IMR-90 (cell line): ENCODE data around the gene MEF2B. TPM values are rescaled to one million over a fixed set of nuclear protein-coding genes. Genes with fewer than 3 reads are reported as not detected.

Experiments used
- ATAC-seq: fragments of 200-7000 bp; cut with Tn5 transposase; 2 replicates; pipeline ENCODE4 v1.9.1; 2020; ENCODE audit warnings: low read depth, mild to moderate bottlenecking, moderate library complexity
- BruUV-seq: library from RNA; stranded (reverse); fragments of 400-500 nt; replicated peaks from 2 replicates; lab custom pipeline; 2021; lab: Mats Ljungman, UMichigan
- CTCF ChIA-PET: fragments of 300-600 bp; formaldehyde crosslinking; extraction: SDS; loops from one replicate; lab custom pipeline; 2021; ENCODE audit warnings: antibody characterized with exemption; lab: Yijun Ruan, JAX
- POLR2A ChIA-PET: fragments of 300-600 bp; sonication (Branson Sonifier 250); formaldehyde crosslinking; loops from one replicate; lab custom pipeline; 2022; ENCODE audit warnings: antibody characterized with exemption; ENCODE audit not compliant: unreplicated experiment; lab: Charles Lee
- DNase-seq: peaks from one replicate; pipeline ENCODE4 v3.0.0; 2013
- H2AFZ ChIP-seq: replicated peaks from 2 replicates; pipeline ENCODE3; 2013; ENCODE audit warnings: low read length, mild to moderate bottlenecking; ENCODE audit not compliant: poor library complexity
- H2AK5ac ChIP-seq: 2 replicates; pipeline ENCODE4 v1.6.1; 2013; ENCODE audit warnings: low read depth, low read length, inconsistent platforms
- H2AK9ac ChIP-seq: replicated peaks from 2 replicates; pipeline ENCODE3; 2013; ENCODE audit warnings: mild to moderate bottlenecking, low read depth, low read length, moderate library complexity; ENCODE audit not compliant: poor library complexity
- H2BK120ac ChIP-seq: 2 replicates; pipeline ENCODE4 v1.6.1; 2013; ENCODE audit warnings: low read depth, low read length, inconsistent platforms
- H2BK15ac ChIP-seq: 3 replicates; pipeline ENCODE4 v1.6.1; 2013; ENCODE audit warnings: low read depth, low read length, inconsistent platforms
- H2BK20ac ChIP-seq: 2 replicates; pipeline ENCODE4 v1.6.1; 2013; ENCODE audit warnings: low read depth, mild to moderate bottlenecking, inconsistent platforms, low read length, moderate library complexity
- H2BK5ac ChIP-seq: 2 replicates; pipeline ENCODE4 v1.6.1; 2013; ENCODE audit warnings: mild to moderate bottlenecking, low read depth, low read length, inconsistent platforms; ENCODE audit not compliant: poor library complexity, severe bottlenecking
- H3K14ac ChIP-seq: replicated peaks from 2 replicates; pipeline ENCODE4 v1.6.1; 2013; ENCODE audit warnings: low read depth, low read length, inconsistent platforms
- H3K18ac ChIP-seq: 2 replicates; pipeline ENCODE4 v1.6.1; 2013; ENCODE audit warnings: low read depth, low read length, control low read depth
- H3K23ac ChIP-seq: 2 replicates; pipeline ENCODE4 v1.6.1; 2013; ENCODE audit warnings: low read depth, low read length, inconsistent platforms
- H3K27ac ChIP-seq: 2 replicates; pipeline ENCODE4 v1.5.1; 2013; ENCODE audit warnings: mild to moderate bottlenecking, control low read depth, low read length; ENCODE audit not compliant: insufficient read depth
- H3K27me3 ChIP-seq: 2 replicates; pipeline ENCODE4 v1.6.1; 2013; ENCODE audit warnings: low read length; ENCODE audit not compliant: control insufficient read depth, insufficient read depth
- H3K36me3 ChIP-seq: 2 replicates; pipeline ENCODE4 v1.6.1; 2013; ENCODE audit warnings: low read length, mixed read lengths; ENCODE audit not compliant: control insufficient read depth, insufficient read depth
- H3K4ac ChIP-seq: 2 replicates; pipeline ENCODE4 v1.6.1; 2013; ENCODE audit warnings: low read depth, low read length, inconsistent platforms
- H3K4me1 ChIP-seq: 2 replicates; pipeline ENCODE4 v1.6.1; 2013; ENCODE audit warnings: low read length, mixed read lengths; ENCODE audit not compliant: control insufficient read depth, insufficient read depth
- H3K4me2 ChIP-seq: 2 replicates; pipeline ENCODE4 v1.6.1; 2013; ENCODE audit warnings: low read depth, mild to moderate bottlenecking, control low read depth, low read length, moderate library complexity
- H3K4me3 ChIP-seq: 2 replicates; pipeline ENCODE4 v1.5.1; 2013; ENCODE audit warnings: low read depth, mild to moderate bottlenecking, control low read depth, low read length, moderate library complexity; ENCODE audit not compliant: insufficient read depth
- H3K56ac ChIP-seq: 2 replicates; pipeline ENCODE4 v1.6.1; 2013; ENCODE audit warnings: low read length, inconsistent platforms; ENCODE audit not compliant: insufficient read depth; ENCODE audit errors: extremely low read depth
- H3K79me1 ChIP-seq, 2 experiments: 2 replicates each; pipeline ENCODE4 v1.6.1; 2013; ENCODE audit warnings: low read length in 2 of 2, inconsistent platforms in 1 of 2, low read depth in 1 of 2
- H3K9ac ChIP-seq: 2 replicates; pipeline ENCODE4 v1.6.1; 2013; ENCODE audit warnings: low read depth, low read length, control low read depth
- H3K9me1 ChIP-seq: 2 replicates; pipeline ENCODE4 v1.6.1; 2013; ENCODE audit warnings: low read length, inconsistent platforms; ENCODE audit not compliant: insufficient read depth
- H3K9me3 ChIP-seq: 2 replicates; pipeline ENCODE4 v1.6.1; 2013; ENCODE audit warnings: low read length; ENCODE audit not compliant: control insufficient read depth, insufficient read depth
- H4K20me1 ChIP-seq: 2 replicates; pipeline ENCODE4 v1.6.1; 2013; ENCODE audit warnings: low read length, inconsistent platforms; ENCODE audit not compliant: insufficient read depth
- H4K5ac ChIP-seq: 2 replicates; pipeline ENCODE4 v1.6.1; 2013; ENCODE audit warnings: mild to moderate bottlenecking, low read depth, low read length, control low read depth
- H4K8ac ChIP-seq, 2 experiments: 2 replicates each; pipeline ENCODE4 v1.6.1; 2013; ENCODE audit warnings: low read depth in 2 of 2, low read length in 2 of 2, control low read depth in 1 of 2, inconsistent platforms in 1 of 2
- H4K91ac ChIP-seq: 2 replicates; pipeline ENCODE4 v1.6.1; 2013; ENCODE audit warnings: low read depth, low read length, inconsistent platforms; ENCODE audit not compliant: insufficient read depth
- BHLHE40 ChIP-seq: fragments of 150-350 bp; IDR thresholded peaks from 2 replicates; pipeline ENCODE4 v1.6.1; 2016; ENCODE audit warnings: mild to moderate bottlenecking, low read depth, low read length
- CEBPB ChIP-seq: IDR thresholded peaks from 2 replicates; pipeline ENCODE4 v1.6.1; 2012; ENCODE audit warnings: low read depth, low read length, improper control_type of control experiment
- MAFK ChIP-seq: IDR thresholded peaks from 2 replicates; pipeline ENCODE4 v1.6.1; 2012; ENCODE audit warnings: low read depth, low read length, improper control_type of control experiment
- MXI1 ChIP-seq: IDR thresholded peaks from 2 replicates; pipeline ENCODE4 v1.6.1; 2012; ENCODE audit warnings: low read depth, mild to moderate bottlenecking, low read length, moderate library complexity, borderline replicate concordance
- NFE2L2 ChIP-seq: fragments of 150-350 bp; IDR thresholded peaks from 2 replicates; pipeline ENCODE4 v1.6.1; 2016; ENCODE audit warnings: low read depth, mild to moderate bottlenecking, low read length
- POLR2A ChIP-seq: IDR thresholded peaks from 2 replicates; pipeline ENCODE4 v1.6.1; 2012; ENCODE audit warnings: mild to moderate bottlenecking, low read depth, low read length
- RAD21 ChIP-seq: IDR thresholded peaks from 2 replicates; pipeline ENCODE4 v1.6.1; 2012; ENCODE audit warnings: low read length, improper control_type of control experiment
- RCOR1 ChIP-seq: IDR thresholded peaks from 2 replicates; pipeline ENCODE4 v1.6.1; 2012; ENCODE audit warnings: mild to moderate bottlenecking, low read length, improper control_type of control experiment; ENCODE audit not compliant: insufficient replicate concordance
- RFX5 ChIP-seq: IDR thresholded peaks from 2 replicates; pipeline ENCODE4 v1.8.0; 2012; ENCODE audit warnings: low read depth, mild to moderate bottlenecking, low read length, moderate library complexity
- SMC3 ChIP-seq: fragments of 150-350 bp; IDR thresholded peaks from 2 replicates; pipeline ENCODE4 v1.6.1; 2016; ENCODE audit warnings: low read depth, mild to moderate bottlenecking, antibody characterized with exemption, low read length, moderate library complexity
- WGBS, 2 experiments: methylation state at CpG; one replicate each; pipeline versions ENCODE4 v1.1.5 to v1.1.7; 2013; ENCODE audit warnings: missing lambda C conversion rate in 2 of 2; ENCODE audit not compliant: insufficient read length in 1 of 2; ENCODE audit errors: extremely low coverage in 2 of 2; 5-methylcytosine and 5-hydroxymethylcytosine counted together
- dilution Hi-C: fragments of 300-500 bp; cut with HindIII; formaldehyde crosslinking; loops from one replicate; pipeline ENCODE4 v1.14.3; 2018; ENCODE audit warnings: low sequenced_read_pairs; ENCODE audit not compliant: unreplicated experiment
- in situ Hi-C: fragments of 300-500 bp; cut with MboI; formaldehyde crosslinking; loops from 3 replicates; pipeline ENCODE4 v1.14.3; 2019; ENCODE audit warnings: low sequenced_read_pairs, inconsistent platforms, mixed read lengths
- intact Hi-C: fragments of 100-400 bp; cut with micrococcal nuclease; formaldehyde crosslinking; loops from 2 replicates; pipeline ENCODE4 v1.10.0; 2022
- polyA plus RNA-seq, 3 experiments: library from polyadenylated mRNA; depleted of rRNA; stranded (reverse); fragments of >200 nt; gene quantifications; 2 replicates each; pipeline ENCODE4 v1.2.3, GENCODE V29; 2012; ENCODE audit warnings: low replicate concordance in 1 of 3
- total RNA-seq: library from RNA; depleted of rRNA; stranded (reverse); fragments of >200 nt; gene quantifications from 2 replicates; pipeline ENCODE4 v1.2.3, GENCODE V29; 2012
- TF ChIP-seq, protein P1 (sequence below): fragments of 150-350 bp; IDR thresholded peaks from 2 replicates; pipeline ENCODE4 v1.6.1; 2017; ENCODE audit warnings: mild to moderate bottlenecking, antibody characterized with exemption, low read length, low read depth
- TF ChIP-seq, protein P2 (sequence below): conservative IDR thresholded peaks from 2 replicates; pipeline ENCODE4 v1.5.1; 2012; ENCODE audit warnings: mild to moderate bottlenecking, low read depth, low read length, improper control_type of control experiment

MEF2B gene
- total and polyA plus RNA-seq, 2 of the 4 experiments (the other 2 are of a cell fraction) = 0.18 to 0.94 TPM

- CTCF ChIA-PET = no interaction called here
- Histone ChIP-seq H3K56ac (no peak overlapping the region), H3K18ac (no peak overlapping the region), H4K8ac (no peak overlapping the region), H3K9me1 (no peaks in the 10 kb centered on the region), H3K4ac (no peak overlapping the region), H2BK15ac (no peak overlapping the region), H3K4me3 (no peak overlapping the region), H3K27ac (no peak overlapping the region), H2AK5ac (no peak overlapping the region), H4K91ac (no peak overlapping the region), H3K23ac (no peak overlapping the region), H3K9me3 (no peaks in the 10 kb centered on the region), H3K4me2 (no peak overlapping the region), H3K4me1 (no peaks in the 10 kb centered on the region), H2BK20ac (no peak overlapping the region), H3K36me3 (peaks cover 6% of the 10 kb centered on the region), H4K20me1 (no peaks in the 10 kb centered on the region; the same call in 1 of the 2 replicates), H2BK120ac (no peak overlapping the region), H2BK5ac (no peak overlapping the region), H3K27me3 (no peaks in the 10 kb centered on the region), H3K79me1 (no peaks in the 10 kb centered on the region), H2AFZ (no peak overlapping the region), H3K9ac (no peak overlapping the region), H3K14ac (no peak overlapping the region), H2AK9ac (peak overlapping the region; percentile 55), H4K5ac (no peak overlapping the region)
- no peak for DNase-seq
- dilution Hi-C loops (no loop called here), intact Hi-C loops (no loop called here), in situ Hi-C loops (no loop called here)
- POLR2A ChIA-PET = no interaction called here
- ATAC-seq = no peak
- TF ChIP-seq, protein P1, sequence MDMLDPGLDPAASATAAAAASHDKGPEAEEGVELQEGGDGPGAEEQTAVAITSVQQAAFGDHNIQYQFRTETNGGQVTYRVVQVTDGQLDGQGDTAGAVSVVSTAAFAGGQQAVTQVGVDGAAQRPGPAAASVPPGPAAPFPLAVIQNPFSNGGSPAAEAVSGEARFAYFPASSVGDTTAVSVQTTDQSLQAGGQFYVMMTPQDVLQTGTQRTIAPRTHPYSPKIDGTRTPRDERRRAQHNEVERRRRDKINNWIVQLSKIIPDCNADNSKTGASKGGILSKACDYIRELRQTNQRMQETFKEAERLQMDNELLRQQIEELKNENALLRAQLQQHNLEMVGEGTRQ = no peak
- TF ChIP-seq MXI1 (no peak), RAD21 (no peak), RCOR1 (no peak), POLR2A (no peak), NFE2L2 (no peak), RFX5 (no peak), CEBPB (no peak), SMC3 (no peak), MAFK (no peak), BHLHE40 (no peak)
- TF ChIP-seq, protein P2, sequence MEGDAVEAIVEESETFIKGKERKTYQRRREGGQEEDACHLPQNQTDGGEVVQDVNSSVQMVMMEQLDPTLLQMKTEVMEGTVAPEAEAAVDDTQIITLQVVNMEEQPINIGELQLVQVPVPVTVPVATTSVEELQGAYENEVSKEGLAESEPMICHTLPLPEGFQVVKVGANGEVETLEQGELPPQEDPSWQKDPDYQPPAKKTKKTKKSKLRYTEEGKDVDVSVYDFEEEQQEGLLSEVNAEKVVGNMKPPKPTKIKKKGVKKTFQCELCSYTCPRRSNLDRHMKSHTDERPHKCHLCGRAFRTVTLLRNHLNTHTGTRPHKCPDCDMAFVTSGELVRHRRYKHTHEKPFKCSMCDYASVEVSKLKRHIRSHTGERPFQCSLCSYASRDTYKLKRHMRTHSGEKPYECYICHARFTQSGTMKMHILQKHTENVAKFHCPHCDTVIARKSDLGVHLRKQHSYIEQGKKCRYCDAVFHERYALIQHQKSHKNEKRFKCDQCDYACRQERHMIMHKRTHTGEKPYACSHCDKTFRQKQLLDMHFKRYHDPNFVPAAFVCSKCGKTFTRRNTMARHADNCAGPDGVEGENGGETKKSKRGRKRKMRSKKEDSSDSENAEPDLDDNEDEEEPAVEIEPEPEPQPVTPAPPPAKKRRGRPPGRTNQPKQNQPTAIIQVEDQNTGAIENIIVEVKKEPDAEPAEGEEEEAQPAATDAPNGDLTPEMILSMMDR = no peak
- BruUV-seq = no TSS peak
- WGBS, 2 experiments = 77% methylated on average over 6 of the region's 11 CpGs; no CpG with 5 or more reads in 1 of the 2 experiments
Measured at GRCh38 chr19:19095691-19096090, 74.4 kb downstream of the MEF2B start.
